Esophagus (tissue), 2 donors: ENCODE results near the gene ZNF276. TPM values are rescaled to one million over a fixed set of nuclear protein-coding genes. Genes with fewer than 3 reads are reported as not detected.
"Not testable (repeated sequence)": the region's sequence is repeated elsewhere in the genome, so short reads cannot be mapped to it uniquely, and the experiment has no call there.

ENCODE experiments used
- H3K27ac ChIP-seq, 2 donors: one replicate each; pipeline ENCODE4 v1.5.1; 2013; ENCODE audit warnings: low read depth in 2 of 2, mild to moderate bottlenecking in 2 of 2, inconsistent platforms in 1 of 2, low read length in 1 of 2, moderate library complexity in 1 of 2
- H3K27me3 ChIP-seq, 2 donors: one replicate each; pipeline ENCODE4 v1.6.1; 2013; ENCODE audit warnings: low read length in 2 of 2, control low read depth in 1 of 2, mild to moderate bottlenecking in 1 of 2; ENCODE audit not compliant: insufficient read depth in 2 of 2, control insufficient read depth in 1 of 2
- H3K36me3 ChIP-seq, 2 donors: one replicate each; pipeline ENCODE4 v1.6.1; 2013; ENCODE audit warnings: low read length in 1 of 2; ENCODE audit not compliant: control insufficient read depth in 2 of 2, insufficient read depth in 2 of 2
- H3K4me1 ChIP-seq, 2 donors: one replicate each; pipeline ENCODE4 v1.6.1; 2013; ENCODE audit warnings: low read length in 1 of 2; ENCODE audit not compliant: control insufficient read depth in 2 of 2, insufficient read depth in 2 of 2
- H3K4me3 ChIP-seq, 2 donors: one replicate each; pipeline ENCODE4 v1.5.1; 2013; ENCODE audit warnings: low read length in 2 of 2, mild to moderate bottlenecking in 2 of 2, low read depth in 1 of 2, moderate library complexity in 1 of 2
- H3K9me3 ChIP-seq, 2 donors: one replicate each; pipeline ENCODE4 v1.6.1; 2013; ENCODE audit warnings: mild to moderate bottlenecking in 2 of 2, low read depth in 1 of 2, low read length in 1 of 2, moderate library complexity in 1 of 2; ENCODE audit not compliant: control insufficient read depth in 2 of 2, insufficient read depth in 1 of 2
- WGBS, 2 donors: extraction: QIAGEN DNeasy Blood & Tissue Kit; methylation state at CpG; one replicate each; pipeline ENCODE4 v1.1.7; 2013; 5-methylcytosine and 5-hydroxymethylcytosine counted together
- polyA plus RNA-seq, 2 donors: library from polyadenylated mRNA; stranded (reverse); fragments of 200-250 nt; gene quantifications; one replicate each; pipeline ENCODE4 v1.2.3, GENCODE V29; 2013
- donor health status: healthy with polysubstance abuse.
- donor health status: Bipolar disorder and iron deficiency.

The ZNF276 gene, protein sequence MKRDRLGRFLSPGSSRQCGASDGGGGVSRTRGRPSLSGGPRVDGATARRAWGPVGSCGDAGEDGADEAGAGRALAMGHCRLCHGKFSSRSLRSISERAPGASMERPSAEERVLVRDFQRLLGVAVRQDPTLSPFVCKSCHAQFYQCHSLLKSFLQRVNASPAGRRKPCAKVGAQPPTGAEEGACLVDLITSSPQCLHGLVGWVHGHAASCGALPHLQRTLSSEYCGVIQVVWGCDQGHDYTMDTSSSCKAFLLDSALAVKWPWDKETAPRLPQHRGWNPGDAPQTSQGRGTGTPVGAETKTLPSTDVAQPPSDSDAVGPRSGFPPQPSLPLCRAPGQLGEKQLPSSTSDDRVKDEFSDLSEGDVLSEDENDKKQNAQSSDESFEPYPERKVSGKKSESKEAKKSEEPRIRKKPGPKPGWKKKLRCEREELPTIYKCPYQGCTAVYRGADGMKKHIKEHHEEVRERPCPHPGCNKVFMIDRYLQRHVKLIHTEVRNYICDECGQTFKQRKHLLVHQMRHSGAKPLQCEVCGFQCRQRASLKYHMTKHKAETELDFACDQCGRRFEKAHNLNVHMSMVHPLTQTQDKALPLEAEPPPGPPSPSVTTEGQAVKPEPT
- polyA plus RNA-seq, result 10 to 100 TPM; 23.2 to 42.3 TPM

DNA sequence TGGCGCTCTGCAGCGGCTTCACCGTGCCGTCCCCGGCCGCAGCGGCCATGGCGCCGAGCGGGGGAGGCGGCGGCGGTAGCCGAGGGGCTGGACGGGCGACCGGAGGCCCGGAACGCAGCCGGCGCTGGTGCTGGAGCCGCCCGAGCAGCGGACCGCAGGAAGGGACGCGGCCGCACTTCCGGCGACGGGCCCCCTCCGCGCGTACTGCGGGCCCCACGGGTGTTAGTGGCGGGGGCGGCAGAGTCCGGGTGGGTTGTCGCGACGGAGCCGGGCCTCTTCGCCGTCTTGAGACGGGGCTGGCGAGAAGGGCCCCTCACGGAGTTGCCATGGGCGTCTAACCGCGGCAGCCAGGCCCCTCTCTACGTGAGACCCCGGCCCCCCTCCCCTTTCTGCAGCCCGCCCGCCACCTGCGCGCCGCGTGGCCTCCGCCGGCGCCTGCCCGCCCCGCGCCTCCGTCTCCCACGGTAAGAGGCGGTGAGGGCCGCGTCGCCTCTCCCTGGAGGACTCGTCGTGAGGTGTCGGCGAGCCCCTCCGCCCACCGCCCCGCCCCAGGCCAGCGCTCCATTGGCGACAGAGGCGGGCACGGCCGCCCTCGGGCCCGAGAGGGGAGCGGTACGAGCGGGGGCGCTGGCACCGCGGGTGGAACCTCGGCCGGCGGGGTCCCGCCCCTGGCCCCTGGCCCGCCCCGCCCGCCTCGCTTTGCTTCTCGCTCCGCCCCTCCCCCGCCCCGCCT is at the start of gene ZNF276, which contains the start of gene VPS9D1:
ZNF276 (plus strand) TSS at position 725 of the 733 bp plus-strand sequence. CDS start 104 bp downstream, outside the sequence.
VPS9D1 (minus strand) TSS at position 86 of the 733 bp plus-strand sequence; CDS start at position 49, 37 bp downstream.
- Histone ChIP-seq H3K36me3 (peaks cover 0 to 14% of the 10 kb centered on the region in 2 donors), H3K27me3 (no peaks in the 10 kb centered on the region), H3K4me3 (peak within 1 kb of the TSS; percentile 73 to 85), H3K4me1 (peaks cover 9 to 30% of the 10 kb centered on the region in 2 donors), H3K27ac (peak within 1 kb of the TSS; percentile 95 to 99), H3K9me3 (peaks cover 2 to 3% of the 10 kb centered on the region in 2 donors)
- WGBS, 2 donors, result 0% methylated on average over 42 to 103 of the region's 103 CpGs

- not testable (repeated sequence) for H3K36me3 ChIP-seq, H3K9me3 ChIP-seq, H3K27me3 ChIP-seq, H3K4me3 ChIP-seq, H3K4me1 ChIP-seq, H3K27ac ChIP-seq
- 85 to 87% methylated on average over 4 of the region's 4 CpGs for WGBS, 2 donors
Measured at GRCh38 chr16:89671565-89671964, 49.8 kb upstream of the ZNF276 start.

- Histone ChIP-seq H3K27ac (no peak overlapping the region), H3K4me1 (no peaks in the 10 kb centered on the region), H3K4me3 (no peak overlapping the region), H3K36me3 (no peaks in the 10 kb centered on the region), H3K27me3 (no peaks in the 10 kb centered on the region), H3K9me3 (no peaks in the 10 kb centered on the region)
- WGBS, 2 donors, result 85 to 86% methylated on average over 16 of the region's 16 CpGs
Measured at GRCh38 chr16:89672177-89672941, 49.0 kb upstream of the ZNF276 start.

GRCh38 chr16:89678258-89678657 is 43.1 kb upstream of the ZNF276 start:
- Histone ChIP-seq H3K27me3 (no peaks in the 10 kb centered on the region), H3K4me3 (no peak overlapping the region), H3K9me3 (no peaks in the 10 kb centered on the region), H3K4me1 (no peaks in the 10 kb centered on the region), H3K27ac (no peak overlapping the region), H3K36me3 (no peaks in the 10 kb centered on the region)
- WGBS, 2 donors, result 100% methylated on average over 2 of the region's 2 CpGs

DNA sequence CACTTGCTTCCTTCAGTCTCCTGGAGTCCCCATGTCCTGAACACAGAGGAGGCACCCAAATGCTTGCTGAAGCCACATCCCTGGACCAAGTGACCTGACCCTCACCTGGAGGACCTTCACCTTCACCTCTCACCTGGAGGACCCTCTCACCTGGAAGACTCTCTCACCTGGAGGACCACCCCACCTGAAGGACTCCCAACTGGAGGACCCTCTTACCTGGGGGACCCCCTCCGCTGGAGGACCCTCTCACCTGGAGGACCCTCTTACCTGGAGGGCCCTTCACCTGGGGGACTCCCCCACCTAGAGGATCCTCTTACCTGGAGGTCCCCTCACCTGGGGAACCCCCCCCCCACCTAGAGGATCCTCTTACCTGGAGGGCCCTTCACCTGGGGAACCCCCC is 35.4 kb upstream of the ZNF276 start:
- WGBS, 2 donors, result 89 to 100% methylated on average over 1 of the region's 1 CpG
- H3K4me1 ChIP-seq, result peaks cover 0 to 9% of the 10 kb centered on the region in 2 donors
- H3K27me3 ChIP-seq, result no peaks in the 10 kb centered on the region
- H3K9me3 ChIP-seq, result no peaks in the 10 kb centered on the region
- H3K27ac ChIP-seq, result no peak overlapping the region
- H3K36me3 ChIP-seq, result peaks cover 0 to 14% of the 10 kb centered on the region in 2 donors
- no peak overlapping the region for H3K4me3 ChIP-seq

DNA sequence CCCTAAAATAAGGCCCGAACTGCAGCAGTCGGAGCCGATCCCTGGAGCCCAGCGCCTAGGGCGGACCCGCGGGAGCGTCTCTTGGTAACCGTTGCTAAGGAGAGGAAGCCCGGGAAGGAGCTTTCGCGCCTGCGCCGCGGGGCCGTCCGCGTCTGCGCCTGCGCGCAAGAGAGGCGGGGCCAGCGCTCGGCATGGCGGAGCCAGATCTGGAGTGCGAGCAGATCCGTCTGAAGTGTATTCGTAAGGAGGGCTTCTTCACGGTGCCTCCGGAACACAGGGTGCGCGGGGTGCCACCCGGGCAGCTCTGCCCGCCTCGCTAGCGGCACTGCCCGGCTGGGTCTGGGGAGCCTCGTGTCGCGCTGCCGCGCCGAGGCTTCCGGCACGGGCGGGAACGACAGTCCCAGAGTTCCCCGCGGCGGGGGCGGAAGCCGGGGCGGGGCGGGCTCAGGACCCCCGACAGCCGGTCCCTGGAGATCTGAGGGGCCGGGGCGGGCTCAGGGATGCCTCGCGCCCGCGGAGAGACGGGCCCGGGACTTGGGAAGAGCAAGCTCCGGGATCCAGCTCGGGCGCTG is 34.7 kb upstream of the ZNF276 start, which contains the start of gene CDK10:
CDK10 (plus strand) TSS at position 170 of the 572 bp plus-strand sequence; CDS start at position 192, 22 bp downstream.
- peaks cover 0 to 9% of the 10 kb centered on the region in 2 donors for H3K4me1 ChIP-seq
- peak within 1 kb of the TSS; percentile 88 to 89 for H3K27ac ChIP-seq
- H3K9me3 ChIP-seq, result no peaks in the 10 kb centered on the region
- peak within 1 kb of the TSS; percentile 79 to 90 for H3K4me3 ChIP-seq
- no peaks in the 10 kb centered on the region for H3K27me3 ChIP-seq
- H3K36me3 ChIP-seq, result peaks cover 0 to 19% of the 10 kb centered on the region in 2 donors
- 0 to 1% methylated on average over 66 to 67 of the region's 67 CpGs for WGBS, 2 donors

- Histone ChIP-seq H3K4me3 (peak overlapping the region; percentile 79 to 90), H3K36me3 (peaks cover 3 to 26% of the 10 kb centered on the region in 2 donors), H3K4me1 (peaks cover 0 to 9% of the 10 kb centered on the region in 2 donors), H3K27me3 (no peaks in the 10 kb centered on the region), H3K27ac (peak overlapping the region; percentile 88 to 89), H3K9me3 (no peaks in the 10 kb centered on the region)
- 8 to 10% methylated on average over 42 of the region's 42 CpGs for WGBS, 2 donors
Measured at GRCh38 chr16:89687092-89687940, 34.0 kb upstream of the ZNF276 start.

DNA sequence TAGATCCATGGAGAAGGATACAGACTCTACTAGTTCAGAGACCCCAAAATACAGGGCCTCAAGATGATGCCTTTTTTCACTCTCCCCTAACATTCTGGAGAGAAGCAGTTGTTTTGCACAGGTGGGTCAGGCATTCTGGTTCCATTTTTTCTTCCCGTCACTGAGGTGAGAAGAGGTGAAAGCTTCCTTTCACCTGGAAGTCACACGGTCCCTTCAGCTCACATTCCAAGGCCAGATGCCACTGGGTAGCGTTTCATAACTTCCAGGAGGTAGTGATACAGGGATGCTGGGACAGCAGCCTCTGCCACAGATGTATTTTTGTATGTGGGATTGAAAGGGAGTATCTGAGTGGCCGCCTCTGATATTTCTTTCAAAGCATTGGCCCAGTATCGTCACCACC is 32.9 kb upstream of the ZNF276 start:
- no peak overlapping the region for H3K4me3 ChIP-seq
- 84 to 90% methylated on average over 5 of the region's 5 CpGs for WGBS, 2 donors
- H3K36me3 ChIP-seq, result peaks cover 3 to 31% of the 10 kb centered on the region in 2 donors
- peaks cover 0 to 9% of the 10 kb centered on the region in 2 donors for H3K4me1 ChIP-seq
- no peaks in the 10 kb centered on the region for H3K27me3 ChIP-seq
- no peaks in the 10 kb centered on the region for H3K9me3 ChIP-seq
- H3K27ac ChIP-seq, result no peak overlapping the region
